ENCODE results near the gene PCCA.
"Not testable (repeated sequence)": the region's sequence is repeated elsewhere in the genome, so short reads cannot be mapped to it uniquely, and the experiment has no call there.

PCCA gene

DNA sequence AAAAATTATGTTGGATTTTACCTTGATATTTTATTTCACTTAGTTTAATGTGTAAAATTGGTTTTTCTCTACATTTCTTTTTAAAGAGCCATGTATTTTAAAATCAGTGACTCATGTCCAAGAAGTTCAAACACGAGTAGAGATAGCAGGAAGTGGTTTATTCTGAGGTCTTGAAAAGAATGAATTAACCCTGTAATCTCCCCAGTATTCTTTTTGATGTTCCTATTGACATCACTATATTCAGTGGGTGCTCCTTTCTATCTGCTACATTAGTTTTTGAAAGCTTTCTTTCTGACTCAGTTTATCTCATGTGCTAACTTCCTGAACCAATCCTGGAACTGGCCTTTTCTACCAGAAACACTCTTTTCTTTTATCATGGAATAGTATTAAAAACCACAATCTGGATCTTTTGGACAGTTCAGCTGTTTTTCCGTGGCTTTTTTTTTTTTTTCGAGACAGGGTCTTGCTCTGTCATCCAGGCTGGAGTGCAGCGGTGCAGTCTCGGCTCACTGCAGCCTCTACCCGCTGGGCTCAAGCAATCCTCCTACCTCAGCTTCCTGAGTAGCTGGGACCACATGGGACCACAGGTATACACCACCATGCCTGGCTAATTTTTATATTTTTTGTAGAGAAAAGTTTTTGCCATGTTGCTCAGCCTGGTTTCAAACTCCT is 114.9 kb downstream of the PCCA start:
- Histone ChIP-seq H3K27me3 (ENCODE audit: low read depth) (no peaks in the 10 kb centered on the region), H3K4me3 (no peak overlapping the region), H3K9me3 (no peaks in the 10 kb centered on the region), H3K4me1 (no peaks in the 10 kb centered on the region), H3K36me3 (replicated peaks) (no peaks in the 10 kb centered on the region)
- DNase-seq (ENCODE audit: low spot score in 2 of 2) = no peak
- in situ Hi-C loops (cut with MboI; ENCODE audit: low sequenced_read_pairs) = no loop called here

DNA sequence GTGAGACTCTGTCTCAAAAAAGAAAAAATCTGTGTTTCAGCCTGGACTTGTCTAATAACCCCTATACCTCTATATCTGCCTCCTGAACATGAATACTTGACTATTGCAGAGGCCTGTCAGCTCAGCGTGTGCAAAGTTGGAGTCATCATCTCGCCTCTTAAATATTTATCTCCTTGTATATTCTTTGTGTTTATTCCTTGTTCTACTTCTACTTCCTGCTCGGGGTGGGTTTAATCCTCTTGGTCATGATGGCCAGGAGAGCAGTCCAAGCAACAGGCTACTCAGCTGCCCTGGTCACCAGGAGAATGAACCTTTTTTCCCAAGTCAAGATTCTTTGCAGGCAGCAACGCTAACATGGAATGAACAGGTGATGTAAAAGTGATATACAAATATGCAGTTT is 119.1 kb downstream of the PCCA start:
- H3K4me1 ChIP-seq = no peaks in the 10 kb centered on the region
- H3K9me3 ChIP-seq = no peaks in the 10 kb centered on the region
- DNase-seq (ENCODE audit: low spot score in 2 of 2) = no peak
- H3K27me3 ChIP-seq (ENCODE audit: low read depth) = no peaks in the 10 kb centered on the region
- H3K4me3 ChIP-seq = no peak overlapping the region
- H3K36me3 ChIP-seq (replicated peaks) = no peaks in the 10 kb centered on the region
- in situ Hi-C loops (cut with MboI; ENCODE audit: low sequenced_read_pairs) = no loop called here

DNA sequence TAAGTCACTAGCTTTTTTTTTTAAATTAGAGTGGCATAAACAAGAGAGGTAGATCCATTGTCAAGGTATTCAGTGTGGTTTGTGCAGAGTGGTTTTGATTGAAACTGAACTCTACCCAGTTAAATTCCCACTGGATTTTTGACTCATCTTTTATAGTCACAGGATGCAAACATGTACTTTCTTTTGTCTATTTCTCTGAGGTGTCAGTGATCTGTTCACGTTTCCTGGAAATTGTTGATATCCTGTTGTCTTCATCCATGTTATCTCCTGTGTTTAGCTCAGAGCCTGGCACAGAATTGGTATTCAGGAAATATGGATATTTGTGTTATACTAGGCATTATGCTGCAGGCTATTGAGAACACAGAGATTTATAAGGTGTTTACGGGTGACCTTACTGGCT is 119.7 kb downstream of the PCCA start:
- Histone ChIP-seq H3K9me3 (no peaks in the 10 kb centered on the region), H3K36me3 (replicated peaks) (no peaks in the 10 kb centered on the region), H3K27me3 (ENCODE audit: low read depth) (no peaks in the 10 kb centered on the region), H3K4me1 (no peaks in the 10 kb centered on the region), H3K4me3 (no peak overlapping the region)
- in situ Hi-C loops (cut with MboI; ENCODE audit: low sequenced_read_pairs) = no loop called here
- no peak for DNase-seq (ENCODE audit: low spot score in 2 of 2)

DNA sequence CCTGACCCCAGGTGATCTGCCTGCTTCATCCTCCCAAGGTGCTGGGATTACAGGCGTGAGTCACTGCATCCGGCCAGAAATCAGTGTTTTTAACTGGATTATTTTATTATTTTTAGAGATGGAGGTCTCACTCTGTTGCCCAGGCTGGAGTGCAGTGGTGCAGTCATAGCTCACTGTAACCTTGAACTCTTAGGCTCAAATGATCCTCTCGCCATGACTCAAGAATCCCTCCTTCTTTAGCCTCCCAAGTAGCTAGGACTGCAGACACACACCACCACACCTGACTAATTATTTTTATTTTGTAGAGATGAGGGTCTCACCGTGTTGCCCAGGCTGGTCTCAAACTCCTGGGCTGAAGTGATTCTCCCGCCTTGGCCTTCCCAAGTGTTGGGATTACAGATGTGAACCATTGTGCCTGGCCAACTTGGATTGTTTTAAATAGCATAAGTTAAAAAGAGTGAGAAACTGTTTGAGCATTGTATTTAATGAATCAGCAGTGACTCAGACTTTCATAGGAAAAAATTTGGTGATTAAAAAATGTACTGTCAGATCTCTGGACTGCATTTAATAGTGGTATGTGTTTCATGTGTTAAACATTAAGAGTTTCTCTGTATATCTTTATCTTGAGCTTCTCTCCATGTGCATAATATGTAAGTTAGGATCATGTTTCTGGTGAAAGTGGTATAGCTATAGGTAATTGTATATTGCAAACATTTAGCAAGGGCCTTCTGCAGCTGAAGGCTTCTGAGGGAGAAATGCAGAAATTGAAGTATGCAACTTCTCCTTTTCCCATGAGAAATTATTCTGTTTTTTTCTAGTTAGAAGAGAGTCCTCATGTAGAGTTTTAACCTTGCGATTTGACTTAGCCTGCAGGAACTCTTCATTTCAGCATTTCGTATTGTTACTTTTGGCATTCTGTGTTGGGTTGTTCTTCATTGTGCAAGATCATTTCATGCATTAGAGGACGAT is 121.2 kb downstream of the PCCA start:
- H3K27me3 ChIP-seq (ENCODE audit: low read depth) = no peaks in the 10 kb centered on the region
- H3K4me3 ChIP-seq = no peak overlapping the region
- H3K9me3 ChIP-seq = no peaks in the 10 kb centered on the region
- no peaks in the 10 kb centered on the region for H3K36me3 ChIP-seq (replicated peaks)
- DNase-seq (ENCODE audit: low spot score in 2 of 2) = no peak
- in situ Hi-C loops (cut with MboI; ENCODE audit: low sequenced_read_pairs) = no loop called here
- no peaks in the 10 kb centered on the region for H3K4me1 ChIP-seq

DNA sequence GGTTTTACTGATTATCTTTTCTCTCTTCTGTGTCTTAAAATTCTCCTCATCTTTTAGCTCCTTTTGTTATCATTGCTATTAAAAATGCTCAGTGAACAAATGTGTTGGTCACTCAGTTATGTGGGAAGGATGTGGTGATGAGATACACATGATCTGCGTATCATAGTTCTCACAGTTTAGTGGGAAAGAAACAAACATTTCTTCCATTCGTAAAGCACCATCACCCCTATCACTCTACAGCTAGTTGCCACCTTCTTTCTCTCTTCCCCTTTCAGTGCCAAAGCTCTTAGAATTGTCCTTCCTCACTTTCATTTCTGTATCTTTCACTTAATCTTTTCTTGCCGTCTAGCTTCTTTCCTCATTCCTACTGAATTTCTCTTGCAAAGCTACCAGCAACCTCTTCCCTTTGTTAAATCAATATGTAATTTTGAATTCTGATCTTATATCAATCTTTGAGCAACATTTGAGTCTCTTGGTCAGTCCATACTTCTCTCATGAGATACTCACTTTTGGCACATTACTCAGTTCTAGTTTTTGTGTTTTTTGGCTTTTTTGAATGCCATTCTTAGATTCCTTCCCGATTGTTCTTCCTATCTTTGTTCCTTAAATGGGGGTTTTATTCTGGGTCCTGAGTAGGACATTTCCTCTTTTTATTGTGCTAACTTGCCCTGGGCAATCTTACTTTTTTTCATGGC is 122.3 kb downstream of the PCCA start:
- Histone ChIP-seq H3K36me3 (replicated peaks) (no peaks in the 10 kb centered on the region), H3K27me3 (ENCODE audit: low read depth) (no peaks in the 10 kb centered on the region), H3K4me3 (no peak overlapping the region), H3K9me3 (no peaks in the 10 kb centered on the region), H3K4me1 (no peaks in the 10 kb centered on the region)
- in situ Hi-C loops (cut with MboI; ENCODE audit: low sequenced_read_pairs) = no loop called here
- no peak for DNase-seq (ENCODE audit: low spot score in 2 of 2)

DNA sequence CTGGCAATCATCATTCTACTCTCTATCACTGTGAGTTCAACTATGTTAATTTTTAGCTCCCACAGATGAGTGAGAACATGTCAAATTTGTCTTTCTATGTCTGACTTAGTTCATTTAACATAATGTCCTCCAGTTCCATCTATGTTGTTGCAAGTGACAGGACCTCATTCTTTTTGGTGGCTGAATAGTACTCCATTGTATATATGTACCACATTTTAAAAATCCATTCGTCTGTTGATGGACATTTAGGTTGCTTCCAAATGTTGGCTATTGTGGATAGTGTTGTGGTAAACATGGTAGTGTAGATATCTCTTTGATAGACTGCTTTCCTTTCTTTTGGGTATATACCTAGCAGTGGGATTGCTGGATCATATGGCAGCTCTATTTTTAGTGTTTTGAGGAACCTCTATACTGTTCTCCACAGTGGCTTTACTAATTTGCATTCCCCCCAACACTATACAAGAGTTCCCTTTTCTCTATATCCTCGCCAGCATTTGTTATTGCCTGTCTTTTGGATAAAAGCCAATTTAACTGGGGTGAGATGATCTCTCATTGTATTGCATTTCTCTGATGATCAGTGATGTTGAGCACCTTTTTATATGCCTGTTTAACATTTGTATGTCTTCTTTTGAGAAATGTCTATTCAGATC is 124.1 kb downstream of the PCCA start:
- Histone ChIP-seq H3K4me3 (no peak overlapping the region), H3K36me3 (replicated peaks) (no peaks in the 10 kb centered on the region), H3K27me3 (ENCODE audit: low read depth) (no peaks in the 10 kb centered on the region), H3K9me3 (no peaks in the 10 kb centered on the region), H3K4me1 (no peaks in the 10 kb centered on the region)
- DNase-seq (ENCODE audit: low spot score in 2 of 2) = no peak
- in situ Hi-C loops (cut with MboI; ENCODE audit: low sequenced_read_pairs) = no loop called here

DNA sequence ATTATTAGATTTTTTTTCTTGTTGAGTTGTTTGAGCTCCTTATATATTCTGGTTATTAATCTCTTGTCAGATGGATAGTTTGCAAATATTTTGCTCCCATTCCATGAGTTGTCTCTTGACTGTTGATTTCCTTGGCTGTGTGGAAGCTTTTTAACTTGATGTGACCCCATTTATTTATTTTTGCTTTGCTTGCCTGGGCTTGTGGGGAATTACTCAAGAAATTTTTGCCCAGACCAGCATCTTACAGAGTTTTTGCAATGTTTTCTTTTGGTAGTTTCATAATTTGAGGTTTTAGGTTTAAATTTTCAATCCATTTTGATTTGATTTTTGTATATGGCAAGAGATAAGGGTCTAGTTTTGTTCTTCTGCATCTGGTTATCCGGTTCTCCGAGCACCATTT is 124.7 kb downstream of the PCCA start:
- H3K36me3 ChIP-seq (replicated peaks) = no peaks in the 10 kb centered on the region
- no peaks in the 10 kb centered on the region for H3K9me3 ChIP-seq
- in situ Hi-C loops (cut with MboI; ENCODE audit: low sequenced_read_pairs) = no loop called here
- no peaks in the 10 kb centered on the region for H3K27me3 ChIP-seq (ENCODE audit: low read depth)
- no peaks in the 10 kb centered on the region for H3K4me1 ChIP-seq
- H3K4me3 ChIP-seq = no peak overlapping the region
- DNase-seq (ENCODE audit: low spot score in 2 of 2) = no peak

DNA sequence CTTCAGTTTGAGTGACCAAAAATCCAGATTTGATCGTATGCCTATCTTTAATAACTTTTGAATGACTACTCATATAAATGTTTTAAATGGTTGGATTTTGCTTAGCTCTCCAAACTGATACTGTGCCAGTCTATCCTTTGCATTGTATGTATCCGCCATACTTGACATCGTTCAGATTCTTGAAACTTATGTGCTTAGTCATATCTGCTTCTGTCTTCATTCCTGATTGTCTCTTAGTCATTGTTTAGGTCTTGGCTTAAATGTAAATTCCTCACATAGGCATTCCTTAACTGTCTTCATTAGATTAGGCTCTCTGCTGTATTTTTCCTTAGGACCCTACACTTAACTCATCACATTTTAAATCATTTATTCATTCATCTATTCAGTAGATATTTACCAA is 126.0 kb downstream of the PCCA start:
- H3K4me1 ChIP-seq = no peaks in the 10 kb centered on the region
- H3K36me3 ChIP-seq (replicated peaks) = no peaks in the 10 kb centered on the region
- H3K27me3 ChIP-seq (ENCODE audit: low read depth) = no peaks in the 10 kb centered on the region
- no peak overlapping the region for H3K4me3 ChIP-seq
- no peaks in the 10 kb centered on the region for H3K9me3 ChIP-seq
- in situ Hi-C loops (cut with MboI; ENCODE audit: low sequenced_read_pairs) = no loop called here
- DNase-seq (ENCODE audit: low spot score in 2 of 2) = no peak

DNA sequence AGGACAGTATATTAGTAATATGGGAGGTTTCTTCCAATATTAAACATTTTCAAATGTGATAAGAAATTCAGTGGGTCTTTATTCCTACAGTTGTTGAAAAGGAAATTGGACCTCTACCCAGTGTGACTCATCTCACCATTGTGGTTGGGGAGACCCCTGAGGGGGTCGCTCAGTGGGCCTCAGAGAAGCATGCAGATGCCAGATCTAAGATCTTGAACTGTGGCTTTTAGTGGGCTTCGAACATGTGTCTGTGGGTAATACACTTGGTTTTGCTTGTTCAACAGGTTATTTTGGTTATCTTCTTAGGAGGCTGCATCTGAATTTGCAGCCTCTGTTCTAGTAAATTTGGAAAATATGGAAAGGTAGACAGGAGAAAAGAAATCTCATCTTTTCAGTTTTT is 132.3 kb downstream of the PCCA start:
- no peak for DNase-seq (ENCODE audit: low spot score in 2 of 2)
- in situ Hi-C loops (cut with MboI; ENCODE audit: low sequenced_read_pairs) = no loop called here
- no peaks in the 10 kb centered on the region for H3K36me3 ChIP-seq (replicated peaks)

DNA sequence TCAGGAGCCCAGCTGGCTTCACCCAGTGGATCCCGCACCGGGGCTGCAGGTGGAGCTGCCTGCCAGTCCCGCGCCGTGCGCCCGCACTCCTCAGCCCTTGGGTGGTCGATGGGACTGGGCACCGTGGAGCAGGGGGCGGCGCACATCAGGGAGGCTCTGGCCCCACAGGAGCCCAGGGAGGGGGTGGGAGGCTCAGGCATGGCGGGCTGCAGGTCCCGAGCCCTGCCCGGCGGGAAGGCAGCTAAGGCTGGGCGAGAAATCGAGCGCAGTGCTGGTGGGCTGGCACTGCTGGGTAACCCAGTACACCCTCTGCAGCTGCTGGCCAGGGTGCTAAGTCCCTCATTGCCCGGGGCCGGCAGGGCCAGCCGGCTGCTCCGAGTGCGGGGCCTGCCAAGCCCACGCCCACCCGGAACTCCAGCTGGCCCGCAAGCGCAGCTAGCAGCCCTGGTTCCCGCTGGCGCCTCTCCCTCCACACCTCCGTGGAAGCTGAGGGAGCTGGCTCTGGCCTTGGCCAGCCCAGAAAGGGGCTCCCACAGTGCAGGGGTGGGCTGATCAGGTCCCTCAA is 135.2 kb downstream of the PCCA start:
- in situ Hi-C loops (cut with MboI; ENCODE audit: low sequenced_read_pairs); DNase-seq (ENCODE audit: low spot score in 2 of 2); H3K4me3 ChIP-seq; H3K9me3 ChIP-seq; H3K36me3 ChIP-seq (replicated peaks); H3K27me3 ChIP-seq (ENCODE audit: low read depth); H3K4me1 ChIP-seq: not testable (repeated sequence)

More for the DNA sequence above, 132.3 kb downstream of the PCCA start:
- Histone ChIP-seq H3K27me3 (ENCODE audit: low read depth) (no peaks in the 10 kb centered on the region), H3K4me1 (no peaks in the 10 kb centered on the region), H3K9me3 (no peaks in the 10 kb centered on the region), H3K4me3 (no peak overlapping the region)

DNA sequence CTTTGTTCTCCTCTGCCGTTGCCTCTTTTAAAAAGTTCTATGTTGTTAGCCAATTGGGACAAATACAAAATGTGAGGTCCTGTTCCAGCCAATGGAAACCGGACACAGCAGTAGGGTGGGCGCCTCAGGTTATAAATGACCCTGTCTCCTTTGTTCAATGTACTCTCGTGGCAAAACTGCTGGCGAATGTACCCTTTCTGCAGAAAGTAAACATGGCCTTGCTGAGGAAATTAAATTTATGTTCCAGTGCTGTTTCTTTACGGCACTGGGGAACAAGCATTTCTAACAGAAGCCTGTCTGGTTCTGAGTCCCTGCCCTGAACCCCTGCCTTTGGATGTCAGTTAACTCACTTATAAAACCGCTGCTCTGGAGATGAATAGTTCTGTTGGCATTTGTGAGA is 140.7 kb downstream of the PCCA start:
- H3K9me3 ChIP-seq = no peaks in the 10 kb centered on the region
- no peaks in the 10 kb centered on the region for H3K36me3 ChIP-seq (replicated peaks)
- no peak overlapping the region for H3K4me3 ChIP-seq
- in situ Hi-C loops (cut with MboI; ENCODE audit: low sequenced_read_pairs) = loop anchor here (10.0 kb wide), 3 partner anchors 245 to 575 kb away; partner anchors contain the start of gene ZIC2
- no peak for DNase-seq (ENCODE audit: low spot score in 2 of 2)
- no peaks in the 10 kb centered on the region for H3K4me1 ChIP-seq
- no peaks in the 10 kb centered on the region for H3K27me3 ChIP-seq (ENCODE audit: low read depth)

DNA sequence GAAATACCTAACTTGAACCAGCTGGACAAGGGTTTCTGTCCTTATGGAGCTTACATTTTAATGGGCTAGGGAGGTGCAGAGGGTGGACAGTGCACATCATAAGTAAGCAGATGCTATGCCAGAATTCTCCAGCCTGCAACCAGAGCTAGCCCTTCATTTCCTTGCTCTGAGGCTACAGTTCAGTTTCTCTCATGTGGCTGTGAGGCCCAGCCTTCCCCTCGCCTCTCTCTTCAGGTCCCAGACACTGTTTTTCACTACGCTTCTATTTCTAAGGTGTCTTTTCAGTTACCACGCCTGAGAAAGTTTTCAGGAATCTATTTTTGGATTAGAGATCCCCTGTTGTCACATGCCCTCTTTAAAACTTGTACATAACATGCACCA is 141.9 kb downstream of the PCCA start:
- no peaks in the 10 kb centered on the region for H3K27me3 ChIP-seq (ENCODE audit: low read depth)
- no peaks in the 10 kb centered on the region for H3K9me3 ChIP-seq
- H3K4me1 ChIP-seq = no peaks in the 10 kb centered on the region
- no peak overlapping the region for H3K4me3 ChIP-seq
- no peak for DNase-seq (ENCODE audit: low spot score in 2 of 2)
- no peaks in the 10 kb centered on the region for H3K36me3 ChIP-seq (replicated peaks)
- in situ Hi-C loops (cut with MboI; ENCODE audit: low sequenced_read_pairs) = loop anchor here (10.0 kb wide), 3 partner anchors 246 to 576 kb away; partner anchors contain the start of gene ZIC2

DNA sequence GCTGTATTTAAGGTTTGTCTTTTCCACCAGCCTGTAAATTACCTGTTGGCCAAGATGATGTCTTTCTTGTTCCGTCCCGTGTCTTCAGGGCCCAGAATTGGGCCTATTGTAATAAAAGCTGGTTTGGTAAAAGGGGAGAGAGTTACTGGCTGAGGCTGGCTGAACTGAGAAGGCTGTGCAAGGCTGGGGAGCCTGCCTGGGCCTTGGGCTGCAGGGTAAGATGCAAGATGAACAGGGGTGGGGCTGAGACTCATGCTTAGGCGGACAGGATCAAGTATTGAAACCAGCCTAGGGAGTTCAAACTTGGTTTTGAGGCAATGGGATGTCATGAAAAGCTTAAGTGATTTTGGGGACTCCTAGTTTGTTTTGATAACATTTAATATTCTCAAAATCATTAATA is 142.3 kb downstream of the PCCA start:
- in situ Hi-C loops (cut with MboI; ENCODE audit: low sequenced_read_pairs) = loop anchor here (10.0 kb wide), 3 partner anchors 246 to 576 kb away; partner anchors contain the start of gene ZIC2
- Histone ChIP-seq H3K4me1 (no peaks in the 10 kb centered on the region), H3K9me3 (no peaks in the 10 kb centered on the region), H3K27me3 (ENCODE audit: low read depth) (no peaks in the 10 kb centered on the region), H3K36me3 (replicated peaks) (no peaks in the 10 kb centered on the region), H3K4me3 (no peak overlapping the region)
- DNase-seq (ENCODE audit: low spot score in 2 of 2) = no peak

Measured in HAP-1 (cell line).